Measurements from ENCODE around the gene CFAP45. TPM values are rescaled to one million over a fixed set of nuclear protein-coding genes. Genes with fewer than 3 reads are reported as not detected.

CFAP45 gene
- total RNA-seq, 1 donor from 2014 or later: 1.7 TPM

- ATAC-seq: peak; percentile 1
- intact Hi-C loops (cut with micrococcal nuclease): no loop called here
- no peak for DNase-seq
Measured at GRCh38 chr1:159925719-159926078, 25.7 kb upstream of the CFAP45 start.

- intact Hi-C loops (cut with micrococcal nuclease): no loop called here
- peak; percentile 95 for DNase-seq
- ATAC-seq: peak; percentile 82
Measured at GRCh38 chr1:159924791-159925718, 25.1 kb upstream of the CFAP45 start, which contains the start of gene TAGLN2. TSS of gene TAGLN2 (minus strand) at chr1:159925507. CDS start at chr1:159920509, 4,998 bp downstream.

- DNase-seq: peak; percentile 92
- intact Hi-C loops (cut with micrococcal nuclease): no loop called here
- ATAC-seq: peak; percentile 77
Measured at GRCh38 chr1:159924025-159924790, 24.2 kb upstream of the CFAP45 start.

- ATAC-seq: peak; percentile 62
- intact Hi-C loops (cut with micrococcal nuclease): no loop called here
Measured at GRCh38 chr1:159923203-159924024, 23.4 kb upstream of the CFAP45 start.

GRCh38 chr1:159922511-159923202, 22.7 kb upstream of the CFAP45 start:
- intact Hi-C loops (cut with micrococcal nuclease): no loop called here
- ATAC-seq (peak; percentile 25), DNase-seq (peak; percentile 84)

More at GRCh38 chr1:159923203-159924024, 23.4 kb upstream of the CFAP45 start:
- DNase-seq: peak; percentile 88

GRCh38 chr1:159921700-159922504, 21.9 kb upstream of the CFAP45 start:
- ATAC-seq (no peak), DNase-seq (no peak)
- intact Hi-C loops (cut with micrococcal nuclease): no loop called here

GRCh38 chr1:159921251-159921650, 21.3 kb upstream of the CFAP45 start:
- DNase-seq: no peak
- intact Hi-C loops (cut with micrococcal nuclease): no loop called here
- ATAC-seq: no peak

GRCh38 chr1:159920651-159921050, 20.7 kb upstream of the CFAP45 start:
- intact Hi-C loops (cut with micrococcal nuclease): no loop called here
- ATAC-seq (no peak), DNase-seq (no peak)

GRCh38 chr1:159920202-159920601, 20.2 kb upstream of the CFAP45 start:
- ATAC-seq: no peak
- DNase-seq: no peak
- intact Hi-C loops (cut with micrococcal nuclease): no loop called here

GRCh38 chr1:159919236-159919865, 19.4 kb upstream of the CFAP45 start:
- no peak for ATAC-seq
- DNase-seq: no peak
- intact Hi-C loops (cut with micrococcal nuclease): no loop called here

GRCh38 chr1:159918352-159919200, 18.6 kb upstream of the CFAP45 start:
- intact Hi-C loops (cut with micrococcal nuclease): no loop called here
- ATAC-seq: no peak
- DNase-seq: no peak

GRCh38 chr1:159917533-159918351, 17.8 kb upstream of the CFAP45 start:
- DNase-seq (no peak), ATAC-seq (peak; percentile 2)
- intact Hi-C loops (cut with micrococcal nuclease): no loop called here

- intact Hi-C loops (cut with micrococcal nuclease): no loop called here
- no peak for DNase-seq
- peak; percentile 58 for ATAC-seq
Measured at GRCh38 chr1:159916242-159917051, 16.5 kb upstream of the CFAP45 start.

GRCh38 chr1:159915571-159916241, 15.7 kb upstream of the CFAP45 start:
- ATAC-seq: peak; percentile 10
- intact Hi-C loops (cut with micrococcal nuclease): no loop called here
- no peak for DNase-seq
